Testis (tissue), 2 donors: ENCODE data around the gene GAB2.

Experiments
- POLR2A ChIP-seq: fragments of 450-650 bp; IDR thresholded peaks from one replicate; pipeline ENCODE4 v1.6.1; 2017; ENCODE audit warnings: antibody characterized with exemption, mild to moderate bottlenecking, moderate library complexity
- TF ChIP-seq, protein P1 (sequence below), 3 experiments: fragments of 450-650 bp in 2 of 3; fragments of 200-600 bp in 1 of 3; sonication (generic) in 1 of 3; IDR thresholded peaks; one replicate each; pipeline ENCODE4 v1.5.1; 2016 to 2019; ENCODE audit warnings: antibody characterized with exemption in 3 of 3, mild to moderate bottlenecking in 2 of 3, moderate library complexity in 1 of 3

DNA sequence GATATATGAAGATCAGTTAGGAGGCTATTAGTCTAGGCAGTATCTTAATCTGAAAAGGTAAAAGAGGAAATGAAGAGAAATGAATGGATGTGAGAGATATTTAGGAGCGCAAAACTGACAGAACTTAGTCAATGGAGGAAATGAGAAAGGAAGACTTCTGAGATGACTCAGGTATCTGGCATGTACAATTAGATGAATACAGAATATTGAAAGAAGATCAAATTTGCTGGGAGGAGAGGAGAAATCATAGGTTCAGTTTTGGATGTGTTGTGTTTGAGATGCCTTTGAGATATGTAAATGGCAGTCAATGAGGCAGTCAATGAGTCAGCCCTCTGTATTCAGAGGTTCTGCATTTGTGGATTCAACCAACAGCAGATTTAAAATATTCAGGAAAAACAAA lies 42.9 kb upstream of the GAB2 start:
- TF ChIP-seq, protein P1, sequence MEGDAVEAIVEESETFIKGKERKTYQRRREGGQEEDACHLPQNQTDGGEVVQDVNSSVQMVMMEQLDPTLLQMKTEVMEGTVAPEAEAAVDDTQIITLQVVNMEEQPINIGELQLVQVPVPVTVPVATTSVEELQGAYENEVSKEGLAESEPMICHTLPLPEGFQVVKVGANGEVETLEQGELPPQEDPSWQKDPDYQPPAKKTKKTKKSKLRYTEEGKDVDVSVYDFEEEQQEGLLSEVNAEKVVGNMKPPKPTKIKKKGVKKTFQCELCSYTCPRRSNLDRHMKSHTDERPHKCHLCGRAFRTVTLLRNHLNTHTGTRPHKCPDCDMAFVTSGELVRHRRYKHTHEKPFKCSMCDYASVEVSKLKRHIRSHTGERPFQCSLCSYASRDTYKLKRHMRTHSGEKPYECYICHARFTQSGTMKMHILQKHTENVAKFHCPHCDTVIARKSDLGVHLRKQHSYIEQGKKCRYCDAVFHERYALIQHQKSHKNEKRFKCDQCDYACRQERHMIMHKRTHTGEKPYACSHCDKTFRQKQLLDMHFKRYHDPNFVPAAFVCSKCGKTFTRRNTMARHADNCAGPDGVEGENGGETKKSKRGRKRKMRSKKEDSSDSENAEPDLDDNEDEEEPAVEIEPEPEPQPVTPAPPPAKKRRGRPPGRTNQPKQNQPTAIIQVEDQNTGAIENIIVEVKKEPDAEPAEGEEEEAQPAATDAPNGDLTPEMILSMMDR (IDR thresholded peaks at IDR 0.05), result no peak
- no peak for TF ChIP-seq POLR2A
